NT2/D1 (cell line): ENCODE data around the gene MYO1G.

Source experiments
- DNase-seq: peaks from one replicate; pipeline ENCODE4 v3.0.0-alpha.2; 2011; ENCODE audit warnings: low read depth, low spot score
- H3K27me3 ChIP-seq: 2 replicates; pipeline ENCODE4 v1.6.0; 2011; ENCODE audit warnings: mild to moderate bottlenecking; ENCODE audit not compliant: insufficient read length, insufficient read depth
- H3K36me3 ChIP-seq: 2 replicates; pipeline ENCODE4 v1.6.1; 2011; ENCODE audit warnings: mild to moderate bottlenecking, low read length, mixed read lengths; ENCODE audit not compliant: insufficient read depth, insufficient read length
- H3K4me1 ChIP-seq: 2 replicates; pipeline ENCODE4 v1.5.1; 2011; ENCODE audit not compliant: insufficient read depth, insufficient read length
- H3K4me3 ChIP-seq: 2 replicates; pipeline ENCODE4 v1.5.1; 2011; ENCODE audit warnings: low read depth; ENCODE audit not compliant: insufficient read length
- H3K9ac ChIP-seq: 2 replicates; pipeline ENCODE4 v1.6.0; 2011; ENCODE audit warnings: low read depth; ENCODE audit not compliant: insufficient read length
- H3K9me3 ChIP-seq: 2 replicates; pipeline ENCODE4 v1.5.1; 2011; ENCODE audit warnings: mild to moderate bottlenecking, low read length; ENCODE audit not compliant: insufficient read depth
- SUZ12 ChIP-seq: IDR thresholded peaks from 2 replicates; pipeline ENCODE4 v1.6.1; 2011; ENCODE audit not compliant: insufficient read length, insufficient read depth; ENCODE audit errors: extremely low read depth
- YY1 ChIP-seq: IDR thresholded peaks from 2 replicates; pipeline ENCODE4 v1.6.1; 2011; ENCODE audit not compliant: insufficient read length, insufficient read depth
- ZNF274 ChIP-seq: IDR thresholded peaks from 2 replicates; pipeline ENCODE4 v1.6.1; 2011; ENCODE audit warnings: mild to moderate bottlenecking, low read depth, low read length

The MYO1G gene

GRCh38 chr7:44963364-44964290, 15.2 kb downstream of the MYO1G start:
- Histone ChIP-seq H3K9ac (no peak overlapping the region), H3K36me3 (no peaks in the 10 kb centered on the region), H3K4me3 (no peak overlapping the region), H3K4me1 (peaks cover 3% of the 10 kb centered on the region), H3K27me3 (no peaks in the 10 kb centered on the region), H3K9me3 (no peaks in the 10 kb centered on the region)
- DNase-seq: no peak
- TF ChIP-seq SUZ12 (no peak), YY1 (no peak), ZNF274 (no peak)

- peaks cover 3% of the 10 kb centered on the region for H3K4me1 ChIP-seq
- H3K9ac ChIP-seq: no peak overlapping the region
- DNase-seq: no peak
- TF ChIP-seq ZNF274 (no peak), SUZ12 (no peak), YY1 (no peak)
- no peaks in the 10 kb centered on the region for H3K36me3 ChIP-seq
- no peaks in the 10 kb centered on the region for H3K27me3 ChIP-seq
- no peak overlapping the region for H3K4me3 ChIP-seq
- no peaks in the 10 kb centered on the region for H3K9me3 ChIP-seq
These were observed 16.1 kb downstream of the MYO1G start for GRCh38 chr7:44962483-44963251.

GRCh38 chr7:44961844-44962482, 16.9 kb downstream of the MYO1G start:
- H3K9ac ChIP-seq: no peak overlapping the region
- H3K27me3 ChIP-seq: no peaks in the 10 kb centered on the region
- no peak for DNase-seq
- H3K9me3 ChIP-seq: no peaks in the 10 kb centered on the region
- peaks cover 3% of the 10 kb centered on the region for H3K4me1 ChIP-seq
- no peak for TF ChIP-seq YY1
- no peak for TF ChIP-seq ZNF274
- no peak for TF ChIP-seq SUZ12
- H3K4me3 ChIP-seq: no peak overlapping the region
- H3K36me3 ChIP-seq: no peaks in the 10 kb centered on the region

- no peak for DNase-seq
- no peak overlapping the region for H3K9ac ChIP-seq
- no peaks in the 10 kb centered on the region for H3K9me3 ChIP-seq
- TF ChIP-seq YY1 (no peak), SUZ12 (no peak), ZNF274 (no peak)
- no peak overlapping the region for H3K4me3 ChIP-seq
- H3K27me3 ChIP-seq: no peaks in the 10 kb centered on the region
- H3K36me3 ChIP-seq: no peaks in the 10 kb centered on the region
- peaks cover 6% of the 10 kb centered on the region for H3K4me1 ChIP-seq
These were observed 18.7 kb downstream of the MYO1G start for GRCh38 chr7:44960011-44960580.

GRCh38 chr7:44959433-44959951, 19.3 kb downstream of the MYO1G start:
- no peak for DNase-seq
- H3K9me3 ChIP-seq: no peaks in the 10 kb centered on the region
- H3K4me3 ChIP-seq: no peak overlapping the region
- H3K9ac ChIP-seq: no peak overlapping the region
- H3K36me3 ChIP-seq: no peaks in the 10 kb centered on the region
- H3K4me1 ChIP-seq: peaks cover 5% of the 10 kb centered on the region
- TF ChIP-seq SUZ12: no peak
- no peak for TF ChIP-seq ZNF274
- TF ChIP-seq YY1: no peak
- H3K27me3 ChIP-seq: no peaks in the 10 kb centered on the region

GRCh38 chr7:44958645-44959344, 20.0 kb downstream of the MYO1G start:
- Histone ChIP-seq H3K4me3 (no peak overlapping the region), H3K27me3 (no peaks in the 10 kb centered on the region), H3K36me3 (no peaks in the 10 kb centered on the region), H3K9me3 (no peaks in the 10 kb centered on the region), H3K4me1 (peaks cover 4% of the 10 kb centered on the region), H3K9ac (no peak overlapping the region)
- TF ChIP-seq SUZ12 (no peak), ZNF274 (no peak), YY1 (no peak)
- DNase-seq: no peak
